ENCODE data around the gene ATG16L1. TPM values are rescaled to one million over a fixed set of nuclear protein-coding genes. Genes with fewer than 3 reads are reported as not detected.

ATG16L1 gene
- total and polyA plus RNA-seq, 8 donors: 7.4 to 15.0 (median 10.5) TPM

GRCh38 chr2:233311241-233311926 is 59.9 kb downstream of the ATG16L1 start:
- no peak for TF ChIP-seq CTCF (IDR thresholded peaks at IDR 0.05)
- Histone ChIP-seq H3K36me3 (no peaks in the 10 kb centered on the region), H3K9me3 (no peaks in the 10 kb centered on the region), H3K4me1 (no peaks in the 10 kb centered on the region), H3K27ac (no peak overlapping the region), H3K4me3 (no peak overlapping the region), H3K27me3 (no peaks in the 10 kb centered on the region)
- WGBS, 2 donors: 74 to 81% methylated on average over 11 of the region's 11 CpGs
- ATAC-seq (no peak), FAIRE-seq (no peak), DNase-seq (no peak)
- intact Hi-C loops (cut with DNase I): no loop called here

- intact Hi-C loops (cut with DNase I): no loop called here
- no peaks in the 10 kb centered on the region for H3K4me1 ChIP-seq
- FAIRE-seq: no peak
- no peak for TF ChIP-seq CTCF (IDR thresholded peaks at IDR 0.05)
- no peak overlapping the region for H3K4me3 ChIP-seq
- WGBS, 2 donors: 51 to 61% methylated on average over 8 of the region's 8 CpGs
- H3K27ac ChIP-seq: no peak overlapping the region
- no peaks in the 10 kb centered on the region for H3K9me3 ChIP-seq
- DNase-seq: no peak
- H3K36me3 ChIP-seq: no peaks in the 10 kb centered on the region
- H3K27me3 ChIP-seq: no peaks in the 10 kb centered on the region
- ATAC-seq: no peak
These were observed 61.4 kb downstream of the ATG16L1 start for GRCh38 chr2:233312874-233313273.

GRCh38 chr2:233314180-233314925 is 62.9 kb downstream of the ATG16L1 start:
- no peak overlapping the region for H3K4me3 ChIP-seq
- intact Hi-C loops (cut with DNase I): no loop called here
- no peak for TF ChIP-seq CTCF (IDR thresholded peaks at IDR 0.05)
- H3K36me3 ChIP-seq: no peaks in the 10 kb centered on the region
- FAIRE-seq (no peak), DNase-seq (no peak), ATAC-seq (no peak)
- H3K27me3 ChIP-seq: no peaks in the 10 kb centered on the region
- WGBS, 2 donors: 83 to 90% methylated on average over 20 of the region's 20 CpGs
- no peaks in the 10 kb centered on the region for H3K9me3 ChIP-seq
- H3K27ac ChIP-seq: no peak overlapping the region
- H3K4me1 ChIP-seq: no peaks in the 10 kb centered on the region

GRCh38 chr2:233317196-233317943 is 65.9 kb downstream of the ATG16L1 start:
- no peak for FAIRE-seq

More at GRCh38 chr2:233317196-233317943, 65.9 kb downstream of the ATG16L1 start:
- no peaks in the 10 kb centered on the region for H3K9me3 ChIP-seq
- TF ChIP-seq CTCF (IDR thresholded peaks at IDR 0.05): no peak
- intact Hi-C loops (cut with DNase I): no loop called here
- DNase-seq: no peak
- no peak overlapping the region for H3K4me3 ChIP-seq
- H3K27ac ChIP-seq: no peak overlapping the region
- no peaks in the 10 kb centered on the region for H3K36me3 ChIP-seq
- ATAC-seq: no peak
- no peaks in the 10 kb centered on the region for H3K4me1 ChIP-seq
- 64 to 75% methylated on average over 7 of the region's 7 CpGs for WGBS, 2 donors
- no peaks in the 10 kb centered on the region for H3K27me3 ChIP-seq
